NCI-H748 treated with DMSO at 0.1 percent for 48 hours (cell line): ENCODE results near the gene CANT1.
"Not testable (repeated sequence)": the region's sequence is repeated elsewhere in the genome, so short reads cannot be mapped to it uniquely, and the experiment has no call there.

ENCODE experiments used
- DNase-seq: peaks from one replicate; lab custom pipeline; 2025; lab: John Stamatoyannopoulos, UW

CANT1 gene

DNA sequence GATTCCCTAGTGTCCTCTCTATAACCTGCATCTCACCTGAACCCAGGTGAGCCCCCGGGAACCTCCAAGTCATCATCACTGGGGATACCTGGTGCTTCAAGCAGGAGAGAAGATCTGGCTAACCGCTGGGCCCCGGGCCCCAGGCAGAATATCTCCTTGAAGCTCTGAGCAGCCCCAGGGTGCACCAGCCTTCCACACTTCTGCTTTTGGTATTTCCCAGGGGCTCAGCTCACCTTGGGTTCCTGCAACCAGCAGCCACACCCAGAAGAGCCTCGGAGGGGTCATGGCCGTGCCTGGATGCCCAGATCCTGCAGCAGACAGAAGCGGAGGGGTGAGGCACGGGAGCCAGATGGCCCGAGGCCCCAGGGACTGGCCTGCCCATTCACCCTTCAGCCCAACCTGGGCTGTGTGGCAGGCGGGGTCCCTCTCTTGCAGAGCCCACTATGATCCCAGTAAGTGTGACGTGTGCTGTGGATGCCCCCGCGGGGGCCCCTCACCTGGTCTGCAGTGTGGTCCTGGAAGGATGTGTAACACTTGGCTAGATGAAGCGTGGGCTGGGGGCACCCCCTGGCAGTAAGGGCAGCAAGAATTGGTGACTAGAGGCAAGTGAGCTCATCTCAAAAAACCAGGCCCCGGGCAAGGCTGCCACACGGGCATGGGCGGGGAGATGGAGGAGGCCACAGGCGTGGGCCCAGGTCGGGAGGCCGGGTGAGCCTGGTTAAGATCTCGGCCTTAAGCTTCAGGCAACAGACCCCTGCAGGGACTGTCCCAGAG, 32.5 kb downstream of the CANT1 start:
- DNase-seq, result no peak

- no peak for DNase-seq
Observed at GRCh38 chr17:78974635-78975591, 34.7 kb downstream of the CANT1 start.

DNA sequence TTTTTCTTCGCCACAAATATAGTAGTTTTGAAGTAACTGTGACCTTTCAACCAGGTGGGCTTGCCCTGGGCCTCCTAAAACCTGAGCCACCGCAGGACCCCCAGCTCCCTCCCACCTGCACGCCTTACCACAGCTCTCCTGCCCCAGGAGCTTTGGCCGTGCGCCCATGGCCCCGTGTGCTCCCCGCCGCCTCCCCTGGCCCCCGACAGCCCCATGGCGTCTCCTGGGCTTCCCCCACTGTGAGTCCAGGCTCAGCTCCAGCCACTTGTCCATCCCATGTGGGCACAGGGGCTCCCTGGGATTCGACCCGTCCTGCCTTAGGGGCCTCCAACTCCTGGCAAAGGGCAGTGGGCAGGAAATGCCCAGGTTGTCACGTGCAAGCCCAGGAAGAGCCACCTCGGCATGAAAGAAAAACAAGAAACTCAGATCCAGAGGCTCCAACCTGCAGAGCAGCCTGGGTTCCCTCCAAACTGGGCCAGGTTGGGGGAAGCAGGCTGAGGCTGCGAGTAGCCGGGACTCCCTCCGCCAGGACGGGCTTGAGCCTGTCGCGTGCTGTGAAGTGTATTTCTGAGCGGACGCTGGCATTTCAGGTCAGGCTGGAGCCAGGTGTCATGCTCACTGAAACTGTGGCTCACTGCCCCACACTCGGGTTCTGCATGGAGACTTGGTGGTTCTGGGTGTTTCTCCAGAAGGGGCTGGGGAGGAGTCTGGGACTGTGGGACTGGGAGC, 35.6 kb downstream of the CANT1 start:
- DNase-seq, result no peak

DNA sequence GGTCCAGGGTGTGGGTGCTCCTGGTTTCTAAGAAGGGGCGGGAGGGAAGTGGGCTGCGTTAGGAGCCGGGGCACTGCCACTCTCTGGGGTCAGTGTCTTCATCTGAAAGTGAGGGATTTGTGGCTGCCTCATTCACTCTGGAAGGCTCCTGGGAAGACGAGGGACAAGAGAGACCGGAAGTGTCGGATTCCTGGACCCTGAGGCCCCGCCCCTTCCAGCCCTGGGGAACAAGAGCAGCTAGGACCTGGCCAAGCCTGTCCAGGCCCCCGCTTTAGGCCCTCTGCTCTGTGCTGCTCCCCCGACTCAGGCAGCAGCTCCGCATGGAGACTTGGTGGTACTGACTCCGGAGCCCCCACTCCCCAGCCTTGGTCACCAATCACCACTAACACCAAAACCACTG, 36.4 kb downstream of the CANT1 start:
- no peak for DNase-seq

GRCh38 chr17:78972507-78973105, 37.0 kb downstream of the CANT1 start:
- DNase-seq, result no peak

DNA sequence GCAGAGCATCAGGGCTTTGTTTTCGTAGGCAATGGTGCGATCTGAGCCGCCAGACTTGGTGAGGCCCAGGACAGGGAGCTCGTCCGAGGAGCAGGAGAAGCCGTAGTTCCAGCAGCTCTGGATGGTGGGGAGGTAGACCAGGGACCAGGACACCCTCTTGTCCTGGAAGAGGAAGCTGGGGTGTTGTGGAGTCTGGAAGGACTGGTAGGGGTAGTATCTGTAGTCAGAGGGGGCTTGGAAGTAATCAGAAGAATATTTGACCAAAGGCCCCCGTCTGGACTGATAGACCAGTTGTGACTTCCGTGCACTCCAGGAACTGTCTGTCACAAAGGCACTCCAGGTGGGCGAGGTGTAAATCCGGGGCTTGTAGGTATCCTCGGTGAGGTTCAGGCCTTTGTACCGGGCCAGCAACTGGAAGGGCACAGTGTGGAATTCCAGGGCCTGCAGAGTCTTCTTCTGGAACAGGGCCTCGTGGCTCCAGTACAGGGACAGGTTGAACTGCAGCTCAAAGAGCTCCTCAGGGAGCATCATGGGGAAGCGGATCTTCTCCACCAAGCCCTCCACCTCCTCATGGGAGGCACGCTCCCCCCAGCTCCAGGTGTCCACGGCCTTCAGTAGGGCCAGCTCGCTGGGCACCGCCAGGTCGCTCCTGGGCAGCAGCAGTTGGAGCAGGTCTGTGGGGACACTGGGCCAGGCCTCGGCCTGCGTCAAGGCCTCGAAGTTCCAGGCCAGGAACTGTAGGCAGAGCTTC, 37.6 kb downstream of the CANT1 start:
- no peak for DNase-seq

DNA sequence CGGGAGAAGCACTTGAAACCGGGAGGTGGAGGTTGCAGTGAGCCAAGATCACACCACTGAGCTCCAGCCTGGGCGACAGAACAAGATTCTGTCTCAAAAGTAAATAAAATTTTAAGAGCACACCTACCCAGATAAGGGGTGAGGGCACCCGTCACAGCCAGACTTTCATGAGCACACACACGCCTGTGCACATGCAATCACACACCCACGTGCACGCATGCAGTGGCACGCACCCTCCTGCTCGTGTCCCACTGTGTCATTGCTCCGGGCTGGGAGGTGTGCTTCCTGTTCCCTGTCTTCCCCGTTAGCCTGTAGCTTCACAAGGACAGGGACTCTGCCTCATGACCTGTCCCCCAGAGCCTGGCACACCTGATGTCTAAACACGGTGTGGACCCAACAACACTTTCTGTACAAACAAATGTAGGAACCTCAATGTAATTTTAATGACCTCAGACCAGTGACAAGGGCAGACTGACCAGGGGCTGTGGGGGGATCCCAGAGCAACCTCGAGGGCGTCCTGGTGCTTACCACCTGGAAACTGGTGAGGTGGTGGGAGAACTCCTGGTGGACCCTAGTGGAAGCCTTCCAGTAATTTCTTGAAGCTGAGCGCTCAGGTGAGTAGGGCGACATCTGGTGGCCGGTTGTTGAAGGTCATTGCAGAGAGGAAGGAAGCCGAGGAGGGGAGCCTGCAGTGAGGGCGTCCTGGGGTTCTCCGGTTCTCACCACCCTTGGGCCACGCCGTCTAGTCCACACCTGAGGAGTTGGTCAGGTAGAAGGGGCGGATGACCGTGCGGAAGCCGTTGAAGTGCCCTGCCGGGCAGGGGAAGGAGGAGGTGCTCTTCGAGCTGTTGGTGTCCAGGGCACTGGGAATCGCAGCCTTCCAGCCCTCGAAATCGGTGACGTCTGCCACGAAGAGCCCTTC, 38.5 kb downstream of the CANT1 start:
- peak; percentile 20 for DNase-seq

DNA sequence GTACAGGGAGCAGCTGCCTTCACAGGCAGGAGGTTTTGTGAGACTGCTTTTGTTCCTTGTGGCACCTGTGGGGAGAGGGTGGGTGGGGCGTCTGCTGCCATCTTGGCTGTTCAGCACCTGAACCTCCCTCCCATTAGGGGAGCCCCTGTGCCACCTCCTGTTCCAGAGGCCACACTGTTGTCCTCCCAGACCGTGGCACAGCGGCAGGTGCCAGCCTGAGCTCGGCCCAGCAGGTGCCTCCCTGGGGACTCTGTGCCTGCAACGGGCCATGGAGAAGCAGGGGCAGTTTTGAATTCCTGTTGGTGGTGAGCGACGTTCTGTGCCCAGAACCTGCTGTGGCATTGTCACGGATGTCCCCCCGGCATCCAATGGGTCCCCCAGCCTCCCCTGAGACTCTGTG, 39.7 kb downstream of the CANT1 start:
- no peak for DNase-seq

DNA sequence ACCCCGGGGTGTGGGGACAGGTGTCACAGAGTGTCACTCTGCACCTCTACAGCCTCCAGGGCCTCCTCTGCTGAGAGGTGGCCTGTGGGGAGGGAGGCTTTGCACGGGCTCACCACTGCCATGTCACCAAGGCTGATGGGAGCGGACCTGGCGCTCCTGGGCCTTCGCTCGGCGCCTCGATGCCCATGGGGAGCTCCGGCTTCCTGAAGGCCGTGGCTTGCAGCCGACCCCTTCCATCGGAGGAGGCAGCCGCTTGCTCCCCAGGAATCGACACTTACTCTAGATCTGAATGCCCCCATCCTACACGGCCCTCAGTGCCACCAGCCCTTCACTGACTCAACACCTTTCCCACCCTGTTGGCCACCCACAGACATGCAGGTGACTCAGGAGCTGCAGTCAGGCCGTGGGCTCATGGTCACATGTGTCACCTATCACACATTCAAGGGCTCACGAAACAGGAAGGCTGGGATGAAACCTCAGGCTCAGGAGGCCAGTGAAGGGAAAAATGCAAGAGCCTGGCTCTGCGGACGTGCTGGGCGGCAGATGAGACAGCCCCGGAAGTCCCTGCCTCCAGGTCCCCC, 41.7 kb downstream of the CANT1 start:
- DNase-seq, result no peak

DNA sequence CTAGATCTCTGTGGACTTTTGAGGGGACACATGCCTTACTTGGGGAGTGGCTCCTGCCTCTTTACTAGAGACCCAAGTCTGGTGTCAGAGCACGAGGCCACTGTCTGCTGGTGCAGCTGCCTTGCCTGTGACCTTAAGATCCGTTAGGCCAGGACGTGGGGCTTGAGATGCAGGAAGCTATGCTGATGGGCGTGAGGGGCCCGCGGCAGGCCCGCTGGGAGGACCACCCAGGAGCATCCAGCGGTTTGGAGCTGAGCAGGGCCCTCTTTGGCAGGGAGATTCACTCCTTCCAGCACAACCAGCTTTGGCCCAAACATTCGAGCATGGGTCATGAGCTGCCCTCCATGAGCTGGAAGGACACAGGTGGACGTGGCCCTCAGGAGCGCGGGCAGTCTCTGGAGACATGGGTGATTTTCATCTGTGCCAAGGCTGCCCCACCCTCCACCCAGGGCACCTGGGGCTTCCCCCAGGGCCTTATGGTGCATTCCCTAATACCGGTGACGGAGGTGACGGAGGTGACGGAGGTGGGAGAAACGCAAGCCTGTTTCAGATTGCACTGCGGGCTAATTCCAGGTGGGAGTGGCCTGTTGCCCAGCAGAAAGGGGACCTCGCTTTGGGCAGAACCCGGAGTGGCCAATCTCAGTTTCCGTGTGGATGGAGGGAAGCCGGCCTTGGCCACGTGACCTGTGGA, 42.5 kb downstream of the CANT1 start:
- DNase-seq, result no peak

- DNase-seq, result no peak
Observed at GRCh38 chr17:78966123-78966813, 43.3 kb downstream of the CANT1 start.

DNA sequence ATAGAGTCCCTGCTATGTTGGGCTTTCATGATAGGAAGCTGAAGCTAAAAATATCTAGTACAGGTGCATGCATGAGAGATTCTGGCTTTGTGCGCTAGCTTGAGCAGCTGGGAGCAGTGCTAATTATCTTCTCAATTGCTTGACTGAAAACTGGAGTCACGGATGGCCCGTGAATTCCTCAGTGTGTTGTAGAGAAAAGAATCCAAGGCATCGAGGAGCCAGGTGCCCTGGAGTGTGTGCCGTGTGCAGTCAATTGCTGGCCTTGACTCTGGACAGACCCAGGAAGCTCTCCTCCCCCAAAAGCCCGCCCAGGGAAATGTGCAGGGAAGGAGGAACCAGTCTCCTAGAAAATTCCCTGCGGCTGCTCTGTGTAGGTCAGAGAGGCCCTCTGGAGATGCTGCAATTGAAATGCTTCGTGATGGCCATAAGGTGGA, 44.1 kb downstream of the CANT1 start:
- DNase-seq, result no peak

GRCh38 chr17:78963378-78963777, 46.2 kb downstream of the CANT1 start:
- DNase-seq, result no peak

- DNase-seq, result not testable (repeated sequence)
Observed at GRCh38 chr17:78962984-78963348, 46.6 kb downstream of the CANT1 start.

DNA sequence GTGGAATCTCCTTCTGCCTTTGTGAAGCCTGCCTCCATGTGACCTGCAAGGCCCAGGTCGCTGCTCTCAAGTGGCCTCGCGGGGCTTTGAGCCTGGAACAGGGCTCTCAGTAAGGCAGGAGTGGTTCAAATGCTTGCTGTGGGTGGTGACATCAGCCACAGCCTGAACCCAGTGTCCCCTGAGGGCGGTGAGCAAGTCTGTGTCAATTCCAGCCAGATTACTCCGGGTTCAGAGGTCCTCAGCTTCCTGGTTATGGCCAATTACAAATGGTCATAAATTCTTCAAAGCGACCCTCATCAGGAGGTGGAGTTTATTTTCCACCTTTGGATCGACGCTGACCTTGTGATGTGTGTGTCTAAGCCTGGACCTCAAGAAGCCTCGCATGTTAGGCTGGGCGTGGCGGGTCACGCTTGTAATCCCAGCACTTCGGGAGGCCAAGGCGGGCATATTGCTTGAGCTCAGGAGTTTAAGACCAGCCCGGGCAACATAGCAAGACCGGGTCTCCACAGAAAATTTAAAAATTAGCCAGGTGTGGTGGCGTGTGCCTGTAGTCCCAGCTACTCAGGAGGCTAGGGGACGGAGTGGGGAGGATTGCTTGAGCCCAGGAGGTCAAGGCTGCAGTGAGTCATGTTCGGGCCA, 47.1 kb downstream of the CANT1 start:
- DNase-seq, result no peak

DNA sequence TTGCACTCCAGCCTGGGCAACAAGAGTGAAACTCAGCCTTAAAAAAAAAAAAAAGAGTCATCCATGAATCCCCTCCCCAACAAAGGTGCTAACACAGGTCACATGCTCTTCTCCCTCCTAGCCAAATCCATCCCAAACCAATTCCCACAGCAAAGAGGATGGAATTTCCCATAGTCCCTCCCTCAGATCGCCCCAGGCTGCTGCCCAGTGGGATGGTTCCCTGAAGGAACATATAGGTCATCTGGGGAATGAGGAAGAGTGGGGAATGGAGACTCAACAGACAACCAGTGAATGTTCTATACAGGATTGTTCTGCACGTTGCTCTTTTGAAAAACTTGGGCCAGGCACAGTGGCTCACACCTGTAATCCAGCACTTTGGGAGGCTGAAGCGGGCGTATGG, 48.0 kb downstream of the CANT1 start:
- no peak for DNase-seq

- DNase-seq, result no peak
Observed at GRCh38 chr17:78960928-78961327, 48.6 kb downstream of the CANT1 start.

- DNase-seq, result no peak
Observed at GRCh38 chr17:78959803-78960202, 49.8 kb downstream of the CANT1 start.
